ENCODE measurements around the gene GATM.
"Not testable (repeated sequence)": the region's sequence is repeated elsewhere in the genome, so short reads cannot be mapped to it uniquely, and the experiment has no call there.

GATM gene

DNA sequence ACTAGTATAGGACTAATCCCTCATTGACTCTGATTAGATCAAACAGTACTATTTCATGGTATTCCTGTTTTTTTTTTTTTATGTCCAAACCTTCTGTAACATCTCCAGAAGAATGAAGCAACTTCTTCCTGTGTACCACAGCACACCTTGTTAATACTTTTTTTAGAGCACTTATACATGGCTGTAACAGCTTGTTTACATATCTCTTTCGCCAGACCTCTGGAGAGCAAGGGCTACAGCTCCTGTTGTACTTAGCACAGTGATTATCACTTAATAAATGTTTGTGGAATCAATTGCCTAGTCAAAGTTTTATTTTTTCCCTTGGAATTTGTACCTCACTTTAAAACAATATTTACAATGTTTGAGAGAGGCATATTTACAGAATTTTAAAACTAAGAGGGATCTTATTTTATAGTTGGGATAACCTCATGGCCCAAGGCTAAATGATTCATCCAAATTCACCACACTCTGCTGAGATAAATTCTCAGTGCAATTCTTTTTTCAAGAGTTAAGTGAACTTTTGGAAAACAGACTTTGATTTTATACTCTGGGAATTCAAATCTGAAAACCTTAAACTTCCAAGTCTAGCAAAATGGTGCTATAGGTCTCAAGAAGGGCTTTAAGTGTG is 9.2 kb upstream of the GATM start:
- no peak for DNase-seq

DNA sequence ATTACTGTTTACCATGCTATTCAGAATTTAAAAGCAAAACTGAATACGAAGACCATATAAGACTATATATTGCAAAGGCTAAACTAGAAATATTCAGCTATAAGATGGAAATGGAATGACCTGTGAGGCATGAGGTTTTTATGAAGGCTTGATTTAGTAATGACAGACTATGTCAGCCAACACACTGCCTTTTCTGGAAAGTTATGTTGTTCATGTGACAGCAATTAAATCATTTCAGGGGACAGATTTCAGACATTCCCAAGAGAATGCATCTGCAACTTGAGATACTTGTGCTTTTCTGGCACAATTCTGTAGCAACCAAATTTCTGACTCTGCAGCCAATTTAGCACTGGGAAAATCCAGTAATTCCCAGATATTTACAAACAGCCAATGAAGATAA is 8.6 kb upstream of the GATM start:
- no peak for DNase-seq

DNA sequence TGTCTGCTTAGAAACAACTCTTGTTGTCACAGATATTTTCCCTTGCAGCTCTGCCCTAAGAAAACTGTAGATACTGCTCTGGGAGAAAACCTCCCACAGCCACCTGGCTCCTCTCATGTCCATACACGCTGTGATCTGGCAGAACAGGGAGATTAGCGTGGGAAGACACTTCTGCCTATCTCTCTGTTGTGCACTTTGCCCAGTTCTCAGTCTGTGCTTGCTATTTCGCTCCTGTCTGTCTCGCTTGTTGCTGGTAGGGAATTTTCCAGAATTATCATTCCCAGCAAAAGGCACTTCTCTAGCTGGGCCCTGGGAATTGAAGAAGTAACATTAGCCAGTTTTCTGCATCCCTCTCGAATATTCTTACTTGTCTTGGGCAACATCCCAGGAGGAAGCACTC is 8.1 kb upstream of the GATM start:
- DNase-seq: no peak

DNA sequence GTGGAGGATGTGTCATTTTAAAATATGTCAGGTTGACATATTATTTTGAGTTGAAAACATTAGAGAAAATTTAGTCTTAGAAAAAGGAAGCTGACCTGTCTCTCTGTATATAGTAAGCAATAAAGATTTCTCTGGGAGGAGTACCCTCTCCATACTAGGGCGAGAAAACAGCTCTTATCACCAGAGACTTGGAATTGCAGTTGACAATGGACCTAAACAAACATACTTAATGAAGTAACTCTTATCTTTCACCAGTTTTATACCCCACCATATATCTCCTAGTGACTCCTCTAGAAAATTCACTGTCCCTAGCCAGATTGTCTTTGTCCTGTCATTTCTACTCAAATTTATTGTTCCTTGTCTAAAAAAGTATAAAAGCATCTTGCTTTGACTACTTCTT is 7.2 kb upstream of the GATM start:
- DNase-seq: no peak

DNA sequence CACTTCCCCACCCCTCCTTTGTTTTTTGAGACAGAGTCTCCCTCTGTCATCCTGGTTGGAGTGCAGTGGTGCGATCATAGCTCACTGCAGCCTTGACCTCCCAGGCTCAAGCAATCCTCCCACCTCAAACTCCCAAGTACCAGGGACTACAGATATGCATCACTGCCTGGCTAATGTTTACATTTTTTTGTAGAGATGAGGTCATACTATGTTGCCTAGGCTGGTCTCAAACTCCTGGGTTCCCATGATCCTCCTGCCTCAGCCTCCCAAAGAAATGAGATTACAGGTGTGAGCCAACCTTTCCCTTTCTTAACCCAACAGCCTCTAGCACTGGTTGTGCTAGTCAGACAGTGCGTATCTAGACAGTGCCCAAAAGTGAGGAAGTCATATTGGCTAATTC is 6.4 kb upstream of the GATM start:
- DNase-seq: no peak

DNA sequence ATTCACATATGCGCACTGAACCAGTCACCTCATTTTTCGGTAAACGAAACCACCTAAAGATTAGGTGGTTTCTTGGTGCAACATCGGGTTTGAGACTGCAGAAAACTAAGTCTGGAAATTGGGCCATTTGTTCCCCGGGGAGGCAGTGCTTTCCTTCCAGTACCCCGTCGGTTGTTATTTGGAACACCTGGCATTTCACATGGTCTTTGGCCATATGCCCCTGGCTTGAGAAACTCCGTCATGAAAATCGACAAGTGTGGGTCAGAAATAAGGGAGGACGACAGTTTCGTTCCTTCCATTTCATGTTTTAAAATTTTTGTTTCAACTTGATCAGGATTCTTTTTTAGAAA is 544 bp upstream of the GATM start:
- no peak for DNase-seq

DNA sequence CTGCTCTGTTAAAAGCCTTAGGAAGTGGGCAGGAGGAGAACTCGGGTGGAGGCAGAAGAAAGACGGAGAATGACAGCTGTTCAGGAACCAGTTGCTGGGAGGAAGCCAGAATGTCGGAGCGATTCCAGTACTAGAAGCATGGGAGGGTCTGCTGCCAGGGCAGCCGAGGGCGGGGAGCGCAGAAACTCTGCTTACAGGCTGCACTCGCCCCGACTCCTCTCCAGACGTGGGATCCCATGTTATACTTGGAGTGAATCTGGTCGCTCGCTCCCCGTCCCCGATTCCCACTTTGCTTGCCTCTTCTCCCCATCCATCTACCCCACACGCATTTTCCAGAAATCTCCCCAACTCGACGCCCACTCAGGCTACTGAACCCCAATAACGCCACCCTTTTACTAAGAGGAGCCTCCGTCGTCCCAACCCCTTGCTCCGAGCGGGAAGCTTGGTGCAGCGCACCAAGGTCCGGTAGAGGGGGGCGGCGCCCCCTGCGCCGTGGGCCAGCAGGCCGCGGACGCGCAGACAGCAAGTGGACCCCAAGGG is 665 bp downstream of the GATM start:
- DNase-seq: no peak

DNA sequence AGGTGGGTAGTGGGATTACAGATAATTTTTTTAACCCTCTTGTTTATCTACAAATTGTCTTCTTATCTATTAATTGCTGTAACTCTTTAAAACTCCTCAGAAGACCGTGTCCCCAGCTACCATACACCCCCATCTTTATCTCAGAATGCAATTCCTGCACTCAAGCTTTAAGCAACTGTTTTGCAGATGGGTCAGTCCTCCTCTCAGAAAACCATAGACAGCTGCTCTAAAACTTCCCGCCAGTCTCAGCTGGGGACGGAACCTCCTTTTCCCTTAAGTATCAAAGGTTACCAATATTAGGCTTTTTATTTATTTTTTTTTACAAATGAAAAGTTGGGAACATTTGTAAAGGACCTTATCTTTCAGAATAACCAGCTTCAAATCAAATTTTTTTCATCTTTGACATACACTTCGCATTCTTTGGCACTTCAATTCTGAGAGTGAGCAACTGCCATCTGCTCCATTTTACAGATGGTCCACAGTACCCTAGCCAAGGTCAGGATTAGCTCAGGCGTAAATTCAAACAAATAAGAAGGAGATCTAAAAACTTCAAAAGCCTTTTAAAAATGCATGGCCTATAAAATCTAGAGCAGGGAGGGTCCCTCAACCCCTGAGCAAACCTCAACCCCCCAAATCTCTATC is 1.3 kb downstream of the GATM start:
- DNase-seq: no peak

DNA sequence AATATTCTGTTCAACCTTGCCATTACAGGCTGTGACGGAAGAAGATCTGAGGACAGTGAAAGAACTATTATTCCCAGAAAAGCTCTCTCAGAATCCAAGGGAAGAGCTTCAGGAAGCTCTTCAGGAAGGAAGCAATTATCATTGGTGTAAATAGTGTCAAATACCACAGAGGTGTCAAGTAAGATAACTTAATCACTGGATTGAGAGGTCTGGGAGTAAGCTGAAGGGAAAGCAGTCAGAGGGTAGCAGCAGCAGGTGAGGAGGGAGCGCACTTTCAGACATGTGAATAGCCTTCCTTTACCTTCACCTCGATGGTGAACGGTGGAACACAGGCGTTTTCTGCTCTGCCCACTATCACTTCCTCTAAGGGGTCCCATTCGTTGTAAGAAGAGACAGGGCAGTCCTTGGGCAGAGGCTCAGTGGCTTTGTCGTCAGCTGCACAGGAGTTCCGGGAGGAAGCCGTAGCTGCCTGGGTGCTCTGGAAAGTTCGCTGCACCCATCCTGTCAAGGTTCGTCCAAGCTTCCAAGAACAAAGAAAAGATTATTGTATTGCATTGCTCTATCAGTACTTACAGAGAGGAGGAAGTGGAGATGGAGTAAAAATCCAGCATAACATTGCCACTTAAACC is 1.9 kb downstream of the GATM start:
- DNase-seq: no peak

DNA sequence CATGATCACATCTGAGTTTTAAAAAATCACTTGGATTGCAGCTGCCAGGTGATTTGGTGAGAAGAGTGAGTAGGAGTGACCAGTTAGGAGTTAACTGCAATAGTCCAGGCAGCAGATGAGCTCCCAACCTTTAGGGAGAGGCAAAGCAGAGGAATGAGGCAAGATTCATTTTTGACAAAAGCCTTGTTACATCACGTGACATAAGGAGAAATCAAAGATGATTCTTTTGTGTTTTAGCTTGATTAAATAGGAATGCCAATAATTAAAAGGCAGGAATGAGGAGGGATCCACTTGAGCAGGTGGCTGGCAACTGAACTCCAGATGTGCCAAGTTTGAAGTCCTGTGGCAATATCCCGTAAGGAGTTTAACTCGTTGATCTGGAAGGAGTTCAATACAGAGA is 2.5 kb downstream of the GATM start:
- DNase-seq: no peak

DNA sequence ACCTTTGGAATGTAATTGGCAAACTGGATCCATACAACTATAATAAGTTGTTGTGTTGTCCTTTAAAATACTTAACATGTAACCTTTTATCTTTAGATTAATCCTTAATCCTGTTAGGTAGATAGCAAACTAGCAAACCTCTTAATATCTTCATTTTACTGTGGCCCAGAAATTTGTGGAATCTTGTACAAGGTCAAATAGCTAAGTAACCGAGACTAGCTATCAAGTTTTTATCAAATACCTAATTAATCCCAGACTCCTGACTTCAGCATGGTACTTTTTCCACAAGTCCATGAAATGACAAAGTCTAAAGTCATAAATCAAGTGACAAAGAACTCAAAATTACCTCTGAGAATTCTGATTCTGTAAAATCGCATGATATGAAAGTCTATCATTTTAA is 4.4 kb downstream of the GATM start:
- DNase-seq: no peak

DNA sequence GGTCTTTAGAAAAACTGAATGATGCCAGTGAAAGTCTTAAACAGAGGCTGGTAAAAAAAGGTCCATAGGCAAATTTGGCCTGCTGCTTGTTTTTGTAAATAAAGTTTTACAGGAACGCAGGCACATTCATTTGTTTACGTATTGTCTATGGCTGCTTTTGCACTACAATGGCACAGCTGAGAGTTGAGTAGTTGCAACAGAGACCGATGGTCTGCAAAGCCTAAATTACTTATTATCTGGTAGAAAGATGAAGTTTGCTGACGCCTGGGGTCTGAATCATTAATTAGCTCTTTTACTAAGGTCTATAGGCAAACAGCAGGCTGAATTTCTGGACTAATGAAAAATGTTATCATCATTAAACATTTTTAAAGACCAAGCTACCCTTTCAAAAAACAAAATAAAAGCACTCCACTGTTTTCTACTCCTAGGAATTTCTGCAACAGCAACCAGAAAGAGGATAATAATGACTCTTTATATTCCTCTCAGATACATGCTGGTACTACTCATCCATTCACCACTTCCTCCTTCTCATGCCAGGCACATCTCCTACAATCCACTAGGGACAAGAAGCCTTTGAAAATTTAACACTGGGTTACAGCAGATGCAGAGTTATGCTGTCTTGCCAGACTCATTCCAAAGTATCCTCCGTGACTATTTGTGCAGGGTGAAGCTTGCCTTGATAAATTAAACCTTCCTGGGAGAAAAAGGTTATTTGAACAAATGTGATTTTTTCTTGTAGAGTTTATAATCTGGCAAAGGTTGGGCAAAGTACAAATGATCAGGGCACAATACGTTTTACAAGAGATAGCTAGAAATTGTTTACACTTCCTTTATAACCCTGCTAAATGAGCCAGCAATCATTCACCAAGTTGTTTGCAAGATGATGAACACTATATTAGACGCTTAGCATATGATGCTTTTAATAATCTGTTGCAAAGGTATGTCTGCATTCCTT is 6.0 kb downstream of the GATM start:
- DNase-seq: no peak

DNA sequence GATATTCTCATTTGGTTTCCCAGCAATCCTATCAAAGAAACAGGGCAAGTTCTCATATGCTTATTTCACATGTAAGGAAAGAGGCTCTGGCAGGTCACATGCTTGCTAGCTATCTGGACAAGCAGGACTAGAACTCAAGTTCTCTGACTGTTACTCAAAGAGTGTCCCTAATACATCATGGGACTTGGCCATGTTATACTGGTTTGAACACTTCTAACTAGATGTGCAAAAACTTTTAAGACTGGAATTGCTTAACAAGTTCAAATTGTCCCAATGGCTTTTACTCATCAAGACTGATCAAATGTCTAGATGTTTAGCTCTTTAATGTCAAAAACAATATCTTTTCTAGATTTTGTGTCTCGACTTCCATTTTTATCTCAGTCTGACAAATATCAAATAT is 6.8 kb downstream of the GATM start:
- no peak for DNase-seq

DNA sequence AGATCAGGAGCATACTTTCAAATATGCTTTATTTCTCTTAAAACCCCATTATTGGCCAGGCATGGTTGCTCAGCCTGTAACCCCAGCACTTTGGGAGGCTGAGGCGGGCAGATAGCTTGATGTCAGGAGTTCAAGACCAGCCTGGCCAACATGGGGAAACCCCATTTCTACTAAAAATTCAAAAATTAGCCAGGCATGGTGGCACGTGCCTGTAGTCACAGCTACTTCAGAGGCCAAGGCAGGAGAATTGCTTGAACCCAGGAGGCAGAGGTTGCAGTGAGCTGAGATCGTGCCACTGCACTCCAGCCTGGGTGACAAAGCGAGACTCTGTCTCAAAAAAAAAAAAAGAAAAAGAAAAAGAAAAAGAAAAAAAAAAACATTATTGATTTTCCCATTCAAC is 8.3 kb downstream of the GATM start:
- DNase-seq: not testable (repeated sequence)

DNA sequence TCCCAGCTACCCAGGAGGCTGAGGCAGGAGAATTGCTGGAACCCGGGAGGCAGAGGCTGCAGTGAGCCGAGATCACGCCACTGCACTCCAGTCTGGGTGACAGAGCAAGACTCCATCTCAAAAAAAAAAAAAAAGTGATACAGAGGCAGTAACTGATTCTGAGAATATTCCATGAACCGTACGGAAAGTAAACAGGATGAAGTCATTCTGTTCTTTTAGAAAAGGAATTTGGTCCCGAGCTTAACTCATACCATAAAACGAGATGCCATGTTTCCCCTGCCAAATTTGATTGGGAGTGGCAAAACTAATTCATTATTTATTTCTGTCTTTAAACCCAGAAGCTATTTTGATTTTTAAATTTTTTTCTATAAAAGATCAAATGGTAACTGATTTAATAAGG is 11.1 kb downstream of the GATM start:
- not testable (repeated sequence) for DNase-seq

DNA sequence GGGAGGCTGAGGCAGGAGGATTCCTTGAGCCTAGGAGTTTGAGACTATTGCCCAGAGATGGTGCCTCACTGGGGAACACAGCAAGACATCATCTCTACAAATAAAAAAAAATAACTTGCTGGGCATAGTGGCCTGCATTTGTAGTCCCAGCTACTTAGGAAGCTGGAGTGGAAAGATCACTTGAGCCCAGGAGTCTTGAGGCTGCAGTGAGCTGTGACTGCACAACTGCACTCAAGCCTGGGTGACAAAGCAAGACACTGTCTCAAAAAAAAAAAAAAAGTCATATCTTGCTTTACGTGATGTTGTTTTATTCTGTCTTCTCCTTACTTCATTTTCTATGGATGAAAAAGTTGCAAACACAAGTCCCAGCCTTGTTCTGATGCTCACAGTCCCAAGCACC is 14.1 kb downstream of the GATM start:
- DNase-seq: peak; percentile 65

DNA sequence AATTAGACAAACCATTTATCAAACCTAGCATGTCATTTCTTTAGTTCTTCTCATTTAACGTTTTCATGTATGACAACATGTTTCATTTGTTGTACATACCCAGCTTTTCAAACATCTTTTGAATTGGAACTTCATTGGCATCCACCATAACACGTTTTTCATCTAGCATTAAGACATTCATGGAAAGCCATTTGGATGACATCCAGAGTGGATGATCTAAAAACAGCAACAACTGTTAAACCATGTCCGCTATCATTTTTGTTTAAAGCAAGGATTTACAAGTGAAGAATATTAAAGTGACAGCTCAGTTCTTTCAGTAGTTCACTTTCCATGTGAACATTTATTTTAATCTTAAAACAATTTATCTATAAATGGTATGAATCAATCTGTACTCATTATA is 14.5 kb downstream of the GATM start:
- no peak for DNase-seq

DNA sequence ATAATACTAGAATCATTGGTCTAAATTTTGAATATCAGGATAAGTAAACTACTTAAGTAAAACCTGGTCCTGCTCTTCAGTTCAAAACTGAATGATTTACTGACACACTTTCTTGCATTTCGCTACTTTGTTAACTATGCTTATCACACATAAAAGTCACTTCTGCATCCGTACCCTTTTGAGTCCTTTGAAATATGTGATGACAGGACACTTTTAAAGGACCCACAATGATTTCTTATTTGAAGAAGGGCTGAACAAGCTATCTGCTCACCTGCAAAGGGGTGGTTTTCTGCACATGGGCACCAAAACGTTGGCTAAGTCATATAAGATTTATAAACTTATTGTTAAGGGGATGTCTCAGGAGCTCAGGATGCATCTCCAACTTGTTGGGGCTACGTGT is 15.0 kb downstream of the GATM start:
- DNase-seq: no peak

DNA sequence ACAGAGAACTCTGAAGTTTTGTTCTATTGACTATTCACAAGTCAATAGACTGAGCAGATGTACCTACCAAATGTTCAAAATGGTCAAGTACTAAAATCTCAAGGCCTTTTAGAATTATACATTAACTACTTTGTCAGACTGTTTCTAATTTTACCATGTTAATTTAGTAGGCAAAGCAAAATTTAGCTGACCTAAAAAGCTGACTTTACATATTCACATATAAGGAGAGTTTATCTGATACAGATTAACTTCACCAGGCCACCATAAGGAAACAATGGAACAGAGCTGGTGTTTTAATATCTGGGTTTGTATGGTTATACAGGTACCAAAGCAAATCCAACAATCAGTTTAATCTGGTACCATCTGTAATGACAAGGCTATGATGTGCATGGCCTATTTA is 15.9 kb downstream of the GATM start:
- DNase-seq: no peak

DNA sequence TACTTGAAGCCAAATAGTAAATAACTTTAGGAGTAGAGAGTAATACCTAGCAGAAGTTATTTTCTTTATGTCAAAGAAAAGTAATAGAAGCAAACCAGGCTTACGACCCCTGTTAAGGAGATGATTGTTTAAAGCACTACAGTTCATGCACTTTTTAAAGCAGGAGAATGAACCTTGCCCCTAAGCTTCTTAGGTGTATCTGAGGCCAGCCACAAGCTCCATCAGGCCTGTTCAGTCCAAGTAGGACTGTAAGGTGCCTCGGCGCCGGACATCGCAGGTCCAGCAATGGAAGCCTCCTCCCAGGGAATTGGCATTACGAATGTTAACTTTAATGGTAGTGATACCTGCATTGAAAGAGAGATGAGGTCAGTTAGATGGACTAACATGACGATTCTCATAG is 16.5 kb downstream of the GATM start:
- DNase-seq: no peak

DNA sequence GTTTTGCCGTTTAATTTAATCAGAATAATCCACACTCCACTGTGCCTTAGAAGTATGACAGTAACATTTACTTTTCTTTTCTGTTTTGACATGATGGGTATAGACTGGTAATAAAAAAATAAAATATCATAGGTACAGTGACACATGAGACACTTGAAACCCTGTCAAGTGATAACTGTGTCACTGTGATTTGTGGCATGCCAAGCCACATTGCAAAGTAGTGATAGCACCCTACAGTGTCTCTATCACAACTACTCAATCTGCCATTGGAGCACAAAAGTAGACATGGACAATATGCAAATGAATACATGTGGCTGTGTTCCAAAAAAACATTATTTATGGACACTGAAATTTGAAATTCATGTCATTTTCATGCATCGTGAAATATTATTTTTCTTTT is 22.5 kb downstream of the GATM start:
- no peak for DNase-seq

DNA sequence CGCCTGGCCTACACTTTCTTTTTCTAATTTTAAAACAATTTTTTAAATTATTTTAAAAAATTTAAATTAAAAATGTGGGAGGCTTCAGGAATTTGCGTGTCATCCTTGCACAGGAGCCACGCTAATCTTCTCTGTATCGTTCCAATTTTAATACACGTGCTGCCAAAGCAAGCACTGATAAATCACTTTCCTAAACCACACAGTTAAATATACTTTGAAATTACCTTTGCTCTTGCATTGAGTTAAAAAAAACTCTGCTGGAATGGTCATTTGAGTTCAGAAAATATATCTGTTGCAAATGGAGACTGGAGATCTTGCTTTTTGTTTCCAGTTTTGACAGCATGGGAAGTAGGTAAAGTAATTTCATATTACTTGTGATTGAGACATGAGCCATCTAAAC is 23.6 kb downstream of the GATM start:
- no peak for DNase-seq

DNA sequence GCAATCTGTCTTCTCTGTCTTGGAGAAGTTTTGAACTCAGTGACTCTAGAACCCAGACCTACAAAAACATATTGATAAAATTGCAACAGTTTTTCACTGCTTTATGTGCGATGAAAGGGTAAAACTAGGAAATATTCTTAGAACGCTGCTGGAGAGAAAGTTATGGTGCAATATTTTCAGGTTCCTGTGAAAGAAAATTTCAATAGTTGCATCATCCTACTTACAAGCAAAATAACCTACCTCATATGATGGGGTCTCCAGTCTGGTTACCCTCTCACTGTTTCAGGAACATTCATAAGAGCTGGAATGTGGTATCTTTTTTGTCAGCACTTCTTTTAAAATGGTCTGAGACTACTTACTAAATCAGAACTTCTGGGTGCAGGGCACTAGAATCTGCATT is 27.1 kb downstream of the GATM start:
- no peak for DNase-seq

DNA sequence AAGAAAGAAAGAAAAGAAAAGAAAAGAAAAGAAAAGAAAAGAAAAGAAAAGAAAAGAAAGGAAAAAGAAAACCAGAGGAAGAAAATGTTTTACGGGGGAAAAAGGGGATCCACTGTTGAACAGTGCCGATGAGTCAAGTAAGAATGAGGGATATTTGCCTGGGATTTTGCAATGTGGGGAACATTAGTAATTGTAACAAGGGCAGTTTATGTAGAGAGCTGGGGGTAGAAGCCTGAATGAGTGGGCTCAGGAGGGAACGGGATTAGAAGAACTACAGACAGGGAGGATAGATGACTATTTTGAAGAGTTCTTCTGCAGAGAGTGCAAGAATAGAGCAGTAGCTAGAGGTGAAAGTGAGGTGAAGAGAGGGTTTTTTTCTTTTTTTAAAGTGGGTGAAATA is 28.7 kb downstream of the GATM start:
- no peak for DNase-seq
